ENCODE data around the gene KIRREL3. TPM values are rescaled to one million over a fixed set of nuclear protein-coding genes. Genes with fewer than 3 reads are reported as not detected.
A peak's percentile ranks its signal among the peaks of the same experiment; 100 is the strongest.

The KIRREL3 gene
- total RNA-seq, 1 donor from 2014 or later, result 1.6 TPM

DNA sequence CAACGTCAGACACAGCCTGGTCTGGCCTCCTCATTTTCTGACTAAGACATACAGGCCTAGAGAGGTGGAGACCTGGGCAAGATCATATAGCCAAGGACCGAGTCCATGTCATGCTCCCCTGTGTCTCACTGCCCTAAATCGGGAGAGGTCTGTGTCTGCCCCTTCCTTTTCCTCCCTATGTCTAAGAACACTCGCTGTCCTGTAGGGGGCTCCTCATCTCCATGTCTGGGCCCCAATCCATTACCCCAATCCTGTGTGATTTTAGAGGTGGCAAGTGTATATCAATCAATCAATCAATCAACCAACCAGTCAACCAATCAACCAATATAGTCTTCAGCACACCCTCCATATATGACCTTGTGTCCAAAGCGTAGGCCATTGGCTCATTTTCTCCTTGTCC is 125.7 kb downstream of the KIRREL3 start:
- no peak for DNase-seq (ENCODE audit: low read depth)

DNA sequence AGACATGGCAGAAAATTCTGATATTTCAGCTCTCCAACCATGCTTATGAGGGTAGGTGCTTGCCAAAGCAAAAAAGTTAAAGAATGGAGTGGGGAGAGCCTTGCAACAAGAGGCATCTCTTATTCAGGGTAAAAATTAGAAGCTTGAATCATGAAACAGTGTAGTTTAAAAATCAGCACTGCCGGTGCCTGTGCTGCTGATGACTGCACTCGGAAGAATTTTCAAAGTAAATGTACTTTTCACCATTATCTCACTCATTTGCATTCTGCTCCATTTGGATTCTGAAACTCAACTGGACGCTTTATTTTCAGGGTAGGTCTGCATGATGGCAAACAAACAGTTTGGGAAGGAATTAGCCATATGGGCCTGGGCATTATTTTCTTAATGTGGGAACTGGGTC is 126.3 kb downstream of the KIRREL3 start:
- no peak for DNase-seq (ENCODE audit: low read depth)

DNA sequence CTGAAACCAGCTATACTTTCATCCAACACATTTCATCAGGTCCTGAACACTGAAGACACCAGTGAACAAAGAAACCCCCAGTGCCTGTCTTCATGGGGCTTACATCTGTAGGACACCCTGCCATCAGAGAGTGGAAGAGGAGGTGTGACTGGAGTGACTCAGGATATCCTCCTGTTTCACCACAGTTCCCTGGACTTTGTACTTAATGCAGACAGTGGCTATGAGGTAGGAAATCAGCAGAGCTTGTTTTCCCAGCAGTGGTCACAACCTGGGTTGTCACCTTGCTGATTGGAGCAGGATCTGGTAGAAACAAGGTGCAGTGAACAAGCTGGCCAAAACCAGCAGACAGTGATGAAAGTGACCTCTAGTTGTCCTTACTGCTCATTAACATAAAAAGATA is 128.8 kb downstream of the KIRREL3 start:
- no peak for DNase-seq (ENCODE audit: low read depth)

DNA sequence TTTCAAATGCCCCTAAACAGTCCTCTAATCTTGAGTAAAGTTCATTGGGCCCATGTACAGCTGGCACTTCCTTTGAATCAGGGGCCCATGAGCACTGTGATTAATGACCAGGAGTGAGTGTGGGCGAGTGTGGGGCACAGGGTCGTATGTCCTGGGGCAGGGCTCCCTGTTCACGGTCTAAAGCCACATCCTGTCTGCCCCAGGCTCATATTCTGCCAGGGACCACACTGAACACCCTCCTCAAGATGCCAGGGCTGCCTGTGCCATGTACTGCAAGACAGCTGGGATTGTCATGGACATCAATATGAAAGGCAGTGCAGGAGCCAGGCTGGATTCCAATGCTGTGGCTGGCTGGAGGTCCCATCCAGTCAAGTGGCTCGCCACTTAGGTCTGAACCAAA is 130.5 kb downstream of the KIRREL3 start:
- peak; percentile 67 for DNase-seq (ENCODE audit: low read depth)

DNA sequence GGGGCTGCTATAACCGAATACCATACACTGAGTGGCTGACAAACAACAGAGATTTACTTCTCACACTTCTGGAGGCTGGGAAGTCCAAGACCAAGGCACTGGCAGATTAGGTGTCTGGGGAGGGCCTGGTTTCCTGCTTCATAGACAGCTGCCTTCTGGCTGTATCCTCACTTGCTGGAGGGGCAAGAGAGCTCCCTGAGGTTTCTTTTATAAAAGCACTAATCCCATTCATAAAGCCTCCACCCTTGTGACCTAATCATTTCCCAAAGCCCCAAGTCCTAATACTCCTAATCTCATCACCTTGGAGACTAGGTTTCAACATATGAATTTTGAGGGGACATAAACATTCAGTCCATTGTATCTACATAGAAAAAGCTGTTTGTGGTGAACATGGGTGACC is 131.8 kb downstream of the KIRREL3 start:
- no peak for DNase-seq (ENCODE audit: low read depth)

DNA sequence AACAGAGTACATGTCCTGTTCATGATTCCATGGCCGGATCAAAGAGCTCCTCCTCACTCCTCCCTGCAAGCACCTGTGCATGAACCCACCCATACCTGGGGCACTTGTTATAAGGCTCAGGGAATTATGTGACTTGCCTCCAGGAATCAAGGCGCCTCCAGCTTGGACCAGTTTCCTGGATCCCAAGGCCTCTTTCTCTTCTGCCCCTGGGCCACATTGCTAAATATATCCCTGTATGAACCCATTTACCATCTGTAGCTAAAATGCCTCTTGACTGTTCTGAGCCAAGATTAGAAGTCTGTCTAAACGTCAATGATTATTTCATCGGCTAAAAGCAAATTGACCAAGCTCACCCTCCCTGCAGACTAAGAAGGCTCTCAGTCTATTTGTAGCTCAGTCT is 135.6 kb downstream of the KIRREL3 start:
- no peak for DNase-seq (ENCODE audit: low read depth)

DNA sequence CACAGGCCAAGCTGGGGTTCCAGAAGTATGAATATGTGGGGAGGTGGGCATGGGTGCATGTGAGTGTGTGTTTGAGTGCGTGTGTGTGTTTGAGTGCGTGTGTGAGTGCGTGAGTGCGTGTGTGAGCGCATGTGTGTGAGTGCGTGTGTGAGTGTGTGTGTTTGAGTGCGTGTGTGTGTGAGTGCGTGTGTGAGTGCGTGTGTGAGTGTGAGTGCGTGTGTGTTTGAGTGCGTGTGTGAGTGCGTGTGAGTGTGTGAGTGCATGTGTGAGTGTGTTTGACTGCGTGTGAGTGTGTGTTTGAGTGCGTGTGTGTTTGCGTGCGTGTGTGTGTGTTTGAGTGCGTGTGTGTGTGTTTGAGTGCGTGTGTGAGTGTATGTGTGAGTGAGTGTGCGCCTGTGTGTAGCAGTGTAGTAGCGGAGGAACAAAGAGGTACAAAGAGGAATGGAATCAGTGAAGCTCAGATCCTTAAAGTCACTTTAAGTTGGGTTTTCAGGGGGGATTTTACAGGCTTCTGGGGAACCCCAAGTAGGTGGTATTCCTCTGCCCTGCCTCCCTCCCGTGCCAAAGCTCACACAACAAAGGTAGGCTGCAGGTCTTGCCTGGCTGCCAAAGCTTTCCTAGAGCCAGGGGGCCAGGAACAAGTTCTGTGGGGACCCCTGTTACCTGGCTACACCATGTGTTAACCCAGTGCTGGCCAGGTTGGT is 137.1 kb downstream of the KIRREL3 start:
- DNase-seq (ENCODE audit: low read depth), result no peak

DNA sequence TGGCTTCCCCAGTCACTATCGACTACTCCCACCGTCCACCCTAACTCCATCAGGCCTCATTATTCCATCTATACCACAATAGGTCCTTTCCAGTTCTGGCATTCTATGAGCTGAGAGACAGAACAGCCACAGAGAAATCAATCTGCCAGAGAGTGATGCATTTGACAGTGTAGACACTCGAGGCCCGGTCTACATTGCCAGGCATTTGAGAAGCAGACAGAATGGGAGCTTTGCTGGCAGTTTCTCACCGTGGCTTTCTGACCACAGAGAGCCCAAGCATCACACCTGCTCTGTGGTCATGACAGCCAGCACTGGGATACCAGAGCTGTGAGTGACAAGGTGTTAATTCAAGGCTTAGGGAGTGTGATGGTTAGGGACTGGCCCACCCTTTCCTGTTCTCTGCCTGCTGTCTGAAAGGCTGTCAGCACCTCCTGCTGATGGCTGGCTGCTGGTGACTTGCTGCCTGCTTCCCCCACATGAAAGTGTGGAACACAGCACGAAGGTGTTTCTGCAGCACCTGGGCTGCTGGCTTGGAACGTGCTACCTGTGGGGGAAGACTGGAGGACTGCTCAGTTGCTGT is 137.8 kb downstream of the KIRREL3 start:
- peak; percentile 76 for DNase-seq (ENCODE audit: low read depth)

DNA sequence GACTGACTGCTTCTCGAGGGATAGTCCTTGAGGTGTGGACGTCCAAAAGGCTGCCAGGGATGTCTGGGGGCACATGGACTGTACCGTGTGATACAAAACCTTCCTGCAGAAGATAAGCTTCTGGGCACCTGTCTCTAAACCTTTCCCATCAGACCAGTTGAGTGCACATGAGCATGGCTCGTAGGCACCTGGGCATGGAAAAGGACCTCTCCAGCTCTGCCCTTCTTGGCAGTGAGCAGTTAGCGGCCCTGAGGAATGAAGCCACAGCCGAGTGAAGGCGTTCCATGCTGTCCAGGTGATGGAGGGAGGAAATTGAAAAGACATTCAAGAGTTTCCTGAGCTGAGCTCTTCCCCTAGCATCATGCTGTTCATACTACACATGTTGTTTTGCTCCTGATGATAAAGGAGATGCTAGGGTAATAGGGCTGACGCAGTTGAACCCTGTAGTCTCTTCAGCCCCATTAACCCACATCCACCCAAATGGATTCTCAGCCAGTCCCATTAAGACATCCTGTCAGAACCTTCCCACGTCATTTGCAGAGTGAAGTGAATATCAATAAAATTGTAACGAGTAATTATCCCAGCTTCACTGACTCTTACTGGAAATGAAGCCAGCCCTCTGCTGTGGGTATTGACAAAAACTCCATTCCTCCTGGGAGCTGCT is 138.6 kb downstream of the KIRREL3 start:
- DNase-seq (ENCODE audit: low read depth), result no peak

DNA sequence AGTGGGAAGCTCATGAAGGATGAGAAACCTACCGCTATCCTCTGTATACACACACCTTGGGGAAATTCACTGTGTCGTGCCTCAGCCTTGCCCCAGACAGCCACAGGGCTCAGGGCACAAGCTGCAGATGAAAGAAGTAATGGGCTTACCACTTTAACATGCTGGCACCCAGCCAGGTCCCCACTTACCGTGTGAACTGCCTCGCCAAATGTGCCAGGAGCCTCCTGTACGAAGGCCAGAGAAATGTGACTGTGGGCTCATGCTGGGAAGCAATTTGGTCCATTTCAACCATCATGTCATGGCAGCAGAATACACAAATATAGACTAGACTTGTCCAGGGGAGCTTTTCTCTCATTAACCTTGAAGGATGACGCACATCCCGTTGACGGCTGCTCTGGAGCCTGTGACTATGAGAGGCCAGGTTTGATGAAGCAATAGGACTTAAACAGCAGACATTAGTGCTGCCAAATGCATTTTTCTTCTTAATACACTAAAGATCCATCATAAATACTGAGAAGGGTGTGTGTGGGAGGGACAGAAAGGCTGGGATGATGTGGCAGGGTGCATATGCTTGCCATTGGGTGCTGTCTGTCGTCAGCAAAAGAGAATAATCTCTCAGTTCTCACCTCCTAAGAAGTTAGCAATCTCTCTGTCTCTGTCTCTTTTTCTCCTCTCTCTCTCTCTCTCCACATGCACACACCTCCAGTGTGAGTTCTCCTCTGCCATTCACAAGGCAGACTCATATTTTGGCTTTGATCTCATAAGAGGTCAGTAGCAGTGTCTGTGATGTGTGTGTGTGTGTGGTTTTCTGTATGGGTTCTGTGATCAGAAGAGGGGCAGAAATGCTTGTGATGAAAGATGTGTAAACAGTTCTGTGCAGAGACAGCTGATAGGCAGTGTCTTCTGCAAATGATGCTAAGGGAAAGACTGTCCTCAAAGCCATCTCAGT is 142.4 kb downstream of the KIRREL3 start:
- no peak for DNase-seq (ENCODE audit: low read depth)

DNA sequence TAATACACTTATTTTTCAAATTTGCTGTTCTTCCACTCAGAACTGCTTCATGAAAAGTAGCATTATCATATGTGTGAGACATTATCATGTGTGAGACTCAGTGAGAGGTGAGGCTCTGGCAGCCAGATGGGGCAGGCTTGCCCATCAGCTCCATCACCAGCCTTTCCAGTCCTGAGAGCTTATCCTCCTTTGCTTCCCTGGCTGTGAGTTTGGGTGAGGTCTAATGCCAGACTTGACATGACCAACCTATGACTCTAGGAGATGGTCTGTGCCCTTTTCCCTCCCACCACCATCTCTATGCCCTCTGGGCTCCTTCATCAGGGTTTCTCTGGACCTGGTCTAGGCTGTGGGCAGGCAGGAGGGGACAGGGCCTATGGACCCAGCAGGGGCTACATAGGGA is 145.0 kb downstream of the KIRREL3 start:
- DNase-seq (ENCODE audit: low read depth), result no peak

DNA sequence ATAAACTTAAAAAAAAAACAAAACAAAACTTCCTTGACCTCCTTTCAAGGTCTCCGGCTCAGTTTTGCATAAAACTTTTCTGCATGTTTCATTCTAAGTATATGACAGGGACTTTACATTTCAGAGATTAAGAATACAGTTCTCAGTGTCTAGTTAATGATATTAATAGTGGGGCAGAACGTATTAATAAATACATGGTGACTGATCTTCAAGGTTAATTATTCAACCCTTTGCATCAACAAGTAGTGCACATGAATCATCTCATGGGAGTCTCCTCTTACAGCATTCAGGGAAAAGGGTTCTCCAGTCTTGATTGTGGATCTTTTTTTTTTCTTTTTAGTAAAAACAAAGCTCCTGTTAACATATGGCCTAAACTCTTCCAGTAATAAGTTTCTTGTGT is 146.8 kb downstream of the KIRREL3 start:
- DNase-seq (ENCODE audit: low read depth), result no peak

DNA sequence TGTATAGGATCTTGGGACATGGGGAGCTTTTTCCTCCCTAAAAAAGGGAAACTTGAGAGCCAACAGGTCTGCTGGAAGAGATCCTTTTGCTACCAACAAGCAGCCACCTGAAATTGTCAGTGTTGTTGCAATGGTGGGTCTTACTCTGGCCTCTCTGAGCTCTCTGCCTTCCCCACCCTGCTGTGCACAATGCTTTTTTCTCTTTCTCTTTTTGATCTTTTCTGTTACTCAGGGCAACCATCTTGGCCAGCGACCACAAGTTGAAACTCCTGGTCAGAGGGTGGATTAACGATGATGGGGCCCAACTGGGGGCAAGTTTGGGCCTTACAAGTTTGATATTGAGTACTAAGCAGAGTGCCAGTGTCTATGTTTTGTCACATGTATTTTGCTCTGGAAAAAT is 155.8 kb downstream of the KIRREL3 start:
- no peak for DNase-seq (ENCODE audit: low read depth)

DNA sequence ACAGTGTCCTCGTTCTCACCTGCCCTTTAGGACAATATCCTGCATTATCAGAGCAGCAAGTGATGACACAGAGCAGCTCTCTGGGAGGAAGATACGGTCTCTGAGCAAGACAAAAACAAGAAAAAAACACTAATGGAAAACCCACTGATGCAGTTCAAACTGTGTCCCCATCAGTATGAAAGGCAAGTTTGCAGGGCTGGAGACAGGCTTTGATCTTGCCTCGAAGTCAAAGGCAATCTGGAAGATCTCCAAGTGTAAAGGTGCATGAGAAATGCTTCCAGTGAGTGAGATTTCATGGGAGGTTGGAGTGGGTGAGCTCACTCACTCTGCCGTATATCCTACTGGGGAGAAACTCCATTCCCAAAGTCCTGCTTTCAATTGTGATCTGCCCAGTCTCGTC is 157.5 kb downstream of the KIRREL3 start:
- no peak for DNase-seq (ENCODE audit: low read depth)

DNA sequence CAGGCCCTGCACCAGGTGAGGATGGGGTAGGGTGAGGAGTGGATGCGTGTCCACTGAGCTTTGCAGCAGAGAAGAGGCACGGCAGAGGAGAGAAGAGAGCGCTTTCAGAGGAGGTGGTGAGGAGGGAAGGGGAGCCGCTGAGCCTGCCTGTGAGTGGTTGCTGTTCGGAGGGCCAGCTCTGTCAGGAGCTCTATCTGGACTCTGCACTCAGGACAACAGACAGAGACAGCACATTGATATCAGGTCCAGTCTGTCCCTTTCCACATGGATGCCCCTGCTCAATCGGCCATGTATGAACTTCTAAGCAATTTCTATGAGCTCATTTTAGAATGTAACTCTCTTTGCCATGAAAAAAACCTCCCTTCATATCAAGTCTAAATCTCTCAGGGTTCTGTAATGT is 158.6 kb downstream of the KIRREL3 start:
- DNase-seq (ENCODE audit: low read depth), result no peak

DNA sequence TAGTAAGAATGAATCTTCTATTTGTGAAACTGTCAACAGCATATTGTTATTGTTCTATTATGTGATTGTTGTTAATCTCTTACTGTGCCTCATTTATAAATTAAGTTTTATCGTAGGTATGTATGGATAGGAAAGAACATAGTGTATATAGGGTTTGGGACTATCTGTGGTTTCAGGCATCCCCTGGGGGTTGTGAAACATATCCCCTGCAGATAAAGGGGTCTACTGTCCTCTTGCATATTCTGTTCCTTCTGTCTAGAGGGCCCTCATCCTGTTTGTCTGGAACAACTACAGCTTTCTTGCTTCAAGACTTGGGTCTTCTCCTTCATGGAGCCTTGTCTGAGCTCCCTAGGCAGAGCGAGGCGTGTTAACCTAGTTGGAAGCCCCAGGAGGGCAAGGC is 159.6 kb downstream of the KIRREL3 start:
- DNase-seq (ENCODE audit: low read depth), result no peak

DNA sequence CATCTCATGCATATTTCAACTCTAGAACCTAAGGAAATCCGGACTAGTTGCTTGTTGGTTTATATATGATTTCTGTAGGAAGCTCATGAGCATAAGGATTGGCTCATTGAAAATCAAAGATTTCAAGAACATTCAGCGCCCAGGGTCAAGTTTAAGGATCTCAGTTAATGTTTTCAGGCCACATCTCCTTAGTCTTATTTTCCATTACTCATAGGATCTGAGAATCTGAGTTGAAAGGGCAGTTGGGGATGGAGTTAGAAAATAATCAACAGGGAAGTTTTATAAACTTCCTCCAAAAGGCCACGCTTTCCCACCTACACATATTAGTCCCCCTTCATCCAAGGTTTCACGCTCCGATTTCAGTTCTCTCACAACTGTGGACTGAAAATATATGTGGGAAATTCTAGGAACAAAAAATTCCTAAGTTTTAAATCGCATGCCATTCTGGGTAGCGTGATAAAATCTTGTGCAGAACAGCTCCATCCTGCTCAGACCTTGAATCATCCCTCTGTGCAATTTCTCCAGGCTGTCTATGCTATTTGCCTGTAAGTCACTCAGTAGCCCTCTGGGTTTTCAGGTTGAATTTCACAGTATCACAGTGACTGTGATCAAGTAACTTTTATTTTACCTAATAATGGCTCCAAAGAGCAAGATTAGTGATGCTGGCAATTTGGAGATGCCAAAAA is 160.2 kb downstream of the KIRREL3 start:
- no peak for DNase-seq (ENCODE audit: low read depth)

DNA sequence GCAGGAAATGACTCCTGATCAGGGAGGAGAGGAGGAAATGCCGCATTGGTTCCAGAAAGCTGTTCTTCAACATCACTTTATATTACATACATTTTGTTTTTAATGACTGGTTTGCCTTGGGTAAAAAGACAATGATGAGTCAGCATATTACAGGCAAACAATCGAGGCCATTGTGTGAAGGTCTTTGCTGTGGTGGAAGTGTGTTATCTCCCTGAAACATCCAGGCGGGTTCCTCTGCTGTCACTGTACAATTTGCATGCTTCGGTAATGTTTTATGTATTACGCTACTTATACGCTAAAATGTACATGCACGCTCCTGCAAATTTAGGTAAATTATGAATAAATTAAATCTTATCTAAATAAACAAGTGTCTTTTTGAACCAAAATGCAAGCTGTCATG is 161.1 kb downstream of the KIRREL3 start:
- no peak for DNase-seq (ENCODE audit: low read depth)

DNA sequence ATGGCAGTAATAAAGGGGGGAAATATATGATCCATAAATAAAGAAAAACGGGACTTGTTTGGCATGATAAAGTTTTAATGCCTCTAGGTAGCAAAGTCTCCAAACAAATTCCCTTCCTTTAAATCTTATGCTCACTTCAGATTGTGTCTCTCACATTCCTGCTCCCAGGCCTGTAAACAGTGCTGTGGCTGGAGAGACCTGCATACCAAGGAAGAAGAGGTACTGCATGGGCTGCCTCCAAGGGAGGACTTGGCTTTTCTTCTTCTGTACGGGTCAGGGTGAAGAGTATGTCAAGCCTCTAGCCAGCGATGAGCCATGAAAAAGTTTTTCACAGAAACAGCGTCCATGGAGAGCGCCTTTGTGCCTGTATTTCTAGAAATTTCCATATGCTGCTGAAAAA is 161.8 kb downstream of the KIRREL3 start:
- no peak for DNase-seq (ENCODE audit: low read depth)

DNA sequence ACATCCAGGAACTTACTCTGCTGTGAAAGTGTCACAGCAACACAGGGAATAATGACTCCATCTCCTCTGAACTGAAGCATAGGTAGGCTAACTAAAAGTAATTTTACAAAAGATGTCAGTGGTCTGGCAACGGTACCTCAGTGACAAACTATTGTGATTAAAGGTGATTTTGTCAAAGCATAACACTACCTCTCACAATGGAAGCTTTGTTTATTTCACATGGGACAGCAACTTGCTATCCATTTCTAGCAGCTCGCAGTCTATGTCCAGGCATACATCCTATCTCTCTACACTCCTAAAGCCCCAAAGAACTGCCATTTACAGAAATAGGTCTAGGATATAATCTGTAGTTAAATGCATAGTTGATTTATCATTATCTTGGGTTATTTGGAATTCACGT is 163.0 kb downstream of the KIRREL3 start:
- no peak for DNase-seq (ENCODE audit: low read depth)

DNA sequence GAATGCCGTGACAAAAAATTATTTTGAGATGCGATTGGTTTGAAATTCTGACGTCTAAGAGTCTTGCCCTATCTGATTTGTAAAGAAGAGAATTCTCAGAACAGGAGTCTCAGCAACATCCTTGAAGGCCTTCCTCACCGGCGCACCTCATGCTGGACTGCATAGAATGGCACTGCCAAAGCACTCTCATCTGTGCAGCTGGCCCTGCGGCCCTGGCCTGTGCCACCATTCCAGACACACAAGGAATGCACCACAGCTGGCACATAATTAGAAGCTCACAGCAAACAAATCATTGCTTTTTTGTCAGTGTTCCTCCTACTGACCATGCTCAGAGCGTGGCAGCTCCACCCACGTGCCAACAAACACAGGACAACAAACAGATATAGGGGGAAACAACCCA is 166.0 kb downstream of the KIRREL3 start:
- DNase-seq (ENCODE audit: low read depth), result peak; percentile 76
